NCI-H748 treated with DMSO at 0.1 percent for 48 hours (cell line): ENCODE data around the gene SH3BGRL2.
"Not testable (repeated sequence)": the region's sequence is repeated elsewhere in the genome, so short reads cannot be mapped to it uniquely, and the experiment has no call there.

Experiments
- DNase-seq: peaks from one replicate; lab custom pipeline; 2025; lab: John Stamatoyannopoulos, UW

The SH3BGRL2 gene

DNA sequence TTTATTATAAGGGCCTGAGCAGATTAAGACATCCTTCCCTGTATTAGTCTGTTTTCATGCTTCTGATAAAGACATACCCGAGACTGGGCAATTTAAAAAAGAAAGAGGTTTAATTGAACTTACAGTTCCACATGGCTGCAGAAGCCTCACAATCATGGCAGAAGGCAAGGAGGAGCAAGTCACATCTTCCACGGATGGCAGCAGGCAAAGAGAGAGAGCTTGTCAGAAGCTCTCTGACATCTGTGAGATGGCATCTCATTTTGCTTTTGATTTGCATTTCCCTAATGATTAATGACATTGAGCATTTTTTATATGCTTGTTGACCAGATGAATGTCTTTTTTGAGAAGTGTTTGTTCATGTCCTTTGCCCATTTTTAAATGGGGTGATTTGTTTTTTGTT lies 114.2 kb downstream of the SH3BGRL2 start:
- not testable (repeated sequence) for DNase-seq

DNA sequence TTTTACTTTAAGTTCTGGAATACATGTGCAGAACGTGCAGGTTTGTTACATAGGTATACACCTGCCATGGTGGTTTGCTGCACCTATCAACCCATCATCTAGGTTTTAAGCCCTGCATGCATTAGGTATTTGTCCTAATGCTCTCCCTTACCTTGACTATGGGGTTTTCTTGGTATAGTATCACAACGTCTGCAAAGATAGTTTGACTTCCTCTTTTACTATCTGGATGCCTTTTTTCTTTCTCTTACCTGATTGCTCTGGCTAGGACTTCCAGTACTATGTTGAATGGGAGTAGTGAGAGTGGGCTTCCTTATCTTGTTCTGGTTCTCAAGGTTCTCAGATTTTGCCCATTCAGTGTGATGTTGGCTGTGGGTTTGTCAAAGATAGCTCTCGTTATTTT lies 115.2 kb downstream of the SH3BGRL2 start:
- DNase-seq, result not testable (repeated sequence)

DNA sequence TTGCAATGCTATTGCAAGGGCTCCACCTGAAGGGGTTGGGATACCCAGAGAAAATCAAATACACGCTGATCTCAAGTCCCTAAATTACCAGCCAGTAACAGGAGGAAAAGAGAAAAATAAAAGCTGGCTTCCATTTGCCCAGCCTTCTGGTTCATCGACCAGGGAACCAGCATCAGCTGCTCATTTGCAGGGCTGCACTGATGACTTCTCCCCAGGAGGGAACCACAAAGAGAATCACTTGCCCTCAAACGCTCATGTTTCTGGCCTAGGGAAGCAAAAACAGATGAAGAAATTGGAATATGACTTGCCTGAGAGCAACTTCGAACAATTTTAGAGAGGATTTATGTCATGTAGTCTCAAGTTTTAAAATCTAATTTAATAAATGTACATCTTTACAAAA lies 119.7 kb downstream of the SH3BGRL2 start:
- no peak for DNase-seq
